ENCODE results near the gene GPR146.

DNA sequence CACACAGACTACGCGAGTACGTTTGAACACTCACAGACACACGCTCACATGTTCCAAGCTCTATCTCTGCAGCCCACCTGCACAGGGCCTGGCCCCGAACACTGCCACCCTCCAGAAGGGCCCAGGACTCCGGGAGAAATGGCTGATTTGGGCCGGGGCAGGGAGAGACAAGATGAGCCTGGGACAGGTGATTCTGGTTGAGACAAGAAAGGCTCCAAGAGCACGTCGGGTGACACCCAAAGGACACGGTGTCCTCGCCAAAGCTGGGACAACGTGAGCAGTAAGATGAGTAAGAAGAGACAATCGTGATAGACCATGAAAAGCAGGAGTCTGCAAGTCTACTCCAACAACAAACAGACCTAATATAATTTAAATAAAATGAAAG is 52.8 kb downstream of the GPR146 start:
- TF ChIP-seq CTCF (IDR thresholded peaks at IDR 0.05) (no peak), POLR2AphosphoS5 (IDR thresholded peaks at IDR 0.05) (no peak), EP300 (IDR thresholded peaks at IDR 0.05) (no peak)
